ENCODE measurements around the gene DAB2IP.

The DAB2IP gene

DNA sequence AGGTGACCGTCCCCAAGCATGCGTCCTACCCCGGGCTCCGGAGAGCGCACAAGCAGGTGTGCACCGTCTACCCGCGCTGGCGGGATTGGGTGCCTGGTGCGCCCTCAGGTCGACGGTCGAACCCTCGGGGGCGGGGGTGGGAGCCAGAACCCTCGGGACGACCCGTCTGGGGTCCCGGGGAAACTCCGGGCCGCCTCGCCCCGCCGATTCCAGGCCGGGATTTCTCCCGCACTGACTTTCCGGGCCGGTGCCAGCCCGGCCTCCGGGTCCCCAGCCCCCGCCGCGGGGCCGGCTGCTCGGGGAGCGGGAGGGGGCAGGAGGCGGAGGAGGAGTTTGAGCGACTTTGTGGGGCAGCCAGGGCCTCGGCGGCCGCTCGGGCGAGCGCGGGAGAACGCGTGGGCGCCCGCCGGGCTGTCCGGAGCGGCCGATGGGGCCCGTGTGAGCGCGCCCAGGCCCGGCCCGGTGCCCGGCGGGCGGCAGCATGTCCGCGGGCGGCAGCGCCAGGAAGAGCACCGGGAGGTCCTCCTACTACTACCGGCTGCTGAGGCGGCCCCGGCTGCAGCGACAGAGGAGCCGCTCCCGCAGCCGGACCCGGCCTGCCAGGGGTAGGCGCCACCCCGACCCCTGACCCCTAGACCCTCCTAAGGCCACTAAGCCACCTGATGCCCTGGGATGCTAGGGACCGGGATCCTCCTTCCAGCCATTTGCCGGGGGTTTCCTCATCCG, at the start of gene DAB2IP:
Gene DAB2IP (plus strand): TSS at position 340 of the 726 bp plus-strand sequence. CDS start 142 bp downstream, at position 482.
- peak within 1 kb of the TSS; percentile 82 for H3K4me3 ChIP-seq (ENCODE audit: low read length)
- no peaks in the 10 kb centered on the region for H3K27me3 ChIP-seq (ENCODE audit: control insufficient read depth, insufficient read depth, low read length)
- H3K36me3 ChIP-seq (ENCODE audit: control insufficient read depth, insufficient read depth, low read length): no peaks in the 10 kb centered on the region
- peak within 1 kb of the TSS; percentile 32 for H3K27ac ChIP-seq (ENCODE audit: low read depth, low read length)
- H3K4me1 ChIP-seq (ENCODE audit: control insufficient read depth, insufficient read depth, low read length): peaks cover 18% of the 10 kb centered on the region
- H3K9ac ChIP-seq (ENCODE audit: low read length): peak within 1 kb of the TSS; percentile 58

GRCh38 chr9:121603028-121603427, 48.4 kb upstream of the DAB2IP start:
- Histone ChIP-seq H3K4me3 (ENCODE audit: low read length) (no peak overlapping the region), H3K36me3 (ENCODE audit: control insufficient read depth, insufficient read depth, low read length) (no peaks in the 10 kb centered on the region), H3K4me1 (ENCODE audit: control insufficient read depth, insufficient read depth, low read length) (peaks cover 21% of the 10 kb centered on the region), H3K9ac (ENCODE audit: low read length) (no peak overlapping the region), H3K27me3 (ENCODE audit: control insufficient read depth, insufficient read depth, low read length) (peaks cover 3% of the 10 kb centered on the region), H3K27ac (ENCODE audit: low read depth, low read length) (no peak overlapping the region)

DNA sequence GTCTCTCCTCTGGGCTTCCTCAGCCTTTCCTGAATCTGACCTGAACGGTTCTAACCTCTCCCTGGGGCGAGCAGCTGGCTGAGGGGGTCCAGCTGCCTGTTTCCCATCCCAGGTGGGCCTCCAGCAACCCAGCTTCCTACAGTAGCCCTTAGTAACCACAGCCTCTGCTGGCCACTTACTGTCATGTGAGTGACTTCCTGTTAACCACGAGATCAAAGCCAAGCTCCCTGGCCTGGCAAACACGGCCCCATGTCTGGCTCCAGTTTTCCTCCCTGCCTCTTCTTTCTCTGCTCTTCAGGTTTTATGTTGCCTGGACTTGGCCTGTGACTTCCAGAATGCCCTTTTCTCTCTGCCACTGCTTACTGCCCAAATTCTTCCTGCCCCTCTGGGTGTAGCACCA, 47.2 kb upstream of the DAB2IP start:
- Histone ChIP-seq H3K4me1 (ENCODE audit: control insufficient read depth, insufficient read depth, low read length) (peaks cover 26% of the 10 kb centered on the region), H3K36me3 (ENCODE audit: control insufficient read depth, insufficient read depth, low read length) (no peaks in the 10 kb centered on the region), H3K9ac (ENCODE audit: low read length) (no peak overlapping the region), H3K27ac (ENCODE audit: low read depth, low read length) (no peak overlapping the region), H3K4me3 (ENCODE audit: low read length) (no peak overlapping the region), H3K27me3 (ENCODE audit: control insufficient read depth, insufficient read depth, low read length) (no peaks in the 10 kb centered on the region)

GRCh38 chr9:121604654-121605053, 46.8 kb upstream of the DAB2IP start:
- no peak overlapping the region for H3K4me3 ChIP-seq (ENCODE audit: low read length)
- no peak overlapping the region for H3K27ac ChIP-seq (ENCODE audit: low read depth, low read length)
- no peaks in the 10 kb centered on the region for H3K27me3 ChIP-seq (ENCODE audit: control insufficient read depth, insufficient read depth, low read length)
- no peaks in the 10 kb centered on the region for H3K36me3 ChIP-seq (ENCODE audit: control insufficient read depth, insufficient read depth, low read length)
- H3K9ac ChIP-seq (ENCODE audit: low read length): no peak overlapping the region
- peaks cover 31% of the 10 kb centered on the region for H3K4me1 ChIP-seq (ENCODE audit: control insufficient read depth, insufficient read depth, low read length)

- Histone ChIP-seq H3K4me3 (ENCODE audit: low read length) (no peak overlapping the region), H3K4me1 (ENCODE audit: control insufficient read depth, insufficient read depth, low read length) (peaks cover 34% of the 10 kb centered on the region)
Measured at GRCh38 chr9:121607434-121608167, 43.8 kb upstream of the DAB2IP start.

DNA sequence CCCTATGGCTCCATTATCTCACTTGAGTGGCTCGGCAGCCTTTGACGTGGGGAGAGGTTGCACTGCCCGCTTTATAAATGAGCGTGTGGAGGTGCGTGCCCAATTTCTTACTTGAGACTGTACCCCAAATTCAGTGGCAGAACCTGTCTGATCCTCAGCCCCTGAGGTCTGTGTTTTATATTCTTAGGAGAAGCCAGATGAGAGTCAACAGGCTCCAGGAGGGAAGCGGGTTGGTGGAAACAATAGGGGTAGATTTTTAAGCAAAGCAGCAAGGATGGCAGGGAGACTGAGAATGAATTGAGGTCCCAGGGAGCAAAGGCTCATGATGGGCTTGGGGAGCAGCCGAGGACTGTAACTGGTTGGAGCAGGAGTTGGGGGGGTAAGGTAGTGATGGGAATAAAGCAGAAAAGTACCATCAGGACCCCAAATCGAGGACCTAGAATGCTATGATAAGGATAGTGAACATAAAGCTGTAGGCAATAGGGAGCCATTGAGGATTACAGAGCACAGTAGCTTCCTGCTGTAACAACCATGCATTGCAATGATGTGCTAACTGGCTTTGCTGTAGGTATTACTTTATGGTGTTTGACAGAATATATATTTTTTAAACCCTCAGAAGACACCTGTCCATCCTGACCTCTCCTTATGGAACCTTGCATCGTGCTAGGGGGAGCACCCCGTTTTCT, 43.1 kb upstream of the DAB2IP start:
- Histone ChIP-seq H3K4me3 (ENCODE audit: low read length) (peak overlapping the region; percentile 30), H3K36me3 (ENCODE audit: control insufficient read depth, insufficient read depth, low read length) (no peaks in the 10 kb centered on the region), H3K9ac (ENCODE audit: low read length) (no peak overlapping the region), H3K4me1 (ENCODE audit: control insufficient read depth, insufficient read depth, low read length) (peaks cover 39% of the 10 kb centered on the region), H3K27ac (ENCODE audit: low read depth, low read length) (peak overlapping the region; percentile 83), H3K27me3 (ENCODE audit: control insufficient read depth, insufficient read depth, low read length) (no peaks in the 10 kb centered on the region)

More at GRCh38 chr9:121607434-121608167, 43.8 kb upstream of the DAB2IP start:
- H3K9ac ChIP-seq (ENCODE audit: low read length): no peak overlapping the region
- peak overlapping the region; percentile 83 for H3K27ac ChIP-seq (ENCODE audit: low read depth, low read length)
- H3K36me3 ChIP-seq (ENCODE audit: control insufficient read depth, insufficient read depth, low read length): no peaks in the 10 kb centered on the region
- no peaks in the 10 kb centered on the region for H3K27me3 ChIP-seq (ENCODE audit: control insufficient read depth, insufficient read depth, low read length)

- Histone ChIP-seq H3K27me3 (ENCODE audit: control insufficient read depth, insufficient read depth, low read length) (no peaks in the 10 kb centered on the region), H3K27ac (ENCODE audit: low read depth, low read length) (peak overlapping the region; percentile 66), H3K4me1 (ENCODE audit: control insufficient read depth, insufficient read depth, low read length) (peaks cover 31% of the 10 kb centered on the region), H3K36me3 (ENCODE audit: control insufficient read depth, insufficient read depth, low read length) (no peaks in the 10 kb centered on the region), H3K9ac (ENCODE audit: low read length) (no peak overlapping the region), H3K4me3 (ENCODE audit: low read length) (no peak overlapping the region)
Measured at GRCh38 chr9:121609822-121610637, 41.4 kb upstream of the DAB2IP start.

DNA sequence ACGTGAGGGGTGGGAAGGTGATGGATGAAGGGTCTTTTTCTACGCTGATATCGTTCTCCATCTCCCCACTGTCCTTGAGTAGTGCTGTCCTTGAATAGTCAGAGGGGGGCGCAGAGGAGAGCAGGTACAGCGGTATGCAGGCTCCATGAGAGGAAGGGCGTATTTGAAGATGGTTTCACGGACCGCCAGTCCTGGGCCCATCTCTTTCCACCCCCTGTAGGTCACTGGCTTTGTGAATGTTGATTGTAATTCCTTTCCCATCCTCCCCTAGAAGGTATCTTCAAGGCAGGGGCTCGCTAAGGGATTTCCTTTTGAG, 40.8 kb upstream of the DAB2IP start:
- Histone ChIP-seq H3K9ac (ENCODE audit: low read length) (no peak overlapping the region), H3K27me3 (ENCODE audit: control insufficient read depth, insufficient read depth, low read length) (no peaks in the 10 kb centered on the region), H3K4me1 (ENCODE audit: control insufficient read depth, insufficient read depth, low read length) (peaks cover 31% of the 10 kb centered on the region), H3K4me3 (ENCODE audit: low read length) (no peak overlapping the region), H3K36me3 (ENCODE audit: control insufficient read depth, insufficient read depth, low read length) (no peaks in the 10 kb centered on the region), H3K27ac (ENCODE audit: low read depth, low read length) (peak overlapping the region; percentile 66)

GRCh38 chr9:121612511-121612998, 38.9 kb upstream of the DAB2IP start:
- H3K27ac ChIP-seq (ENCODE audit: low read depth, low read length): peak overlapping the region; percentile 65
- H3K9ac ChIP-seq (ENCODE audit: low read length): no peak overlapping the region
- H3K4me3 ChIP-seq (ENCODE audit: low read length): no peak overlapping the region
- H3K36me3 ChIP-seq (ENCODE audit: control insufficient read depth, insufficient read depth, low read length): no peaks in the 10 kb centered on the region
- no peaks in the 10 kb centered on the region for H3K27me3 ChIP-seq (ENCODE audit: control insufficient read depth, insufficient read depth, low read length)
- H3K4me1 ChIP-seq (ENCODE audit: control insufficient read depth, insufficient read depth, low read length): peaks cover 29% of the 10 kb centered on the region

DNA sequence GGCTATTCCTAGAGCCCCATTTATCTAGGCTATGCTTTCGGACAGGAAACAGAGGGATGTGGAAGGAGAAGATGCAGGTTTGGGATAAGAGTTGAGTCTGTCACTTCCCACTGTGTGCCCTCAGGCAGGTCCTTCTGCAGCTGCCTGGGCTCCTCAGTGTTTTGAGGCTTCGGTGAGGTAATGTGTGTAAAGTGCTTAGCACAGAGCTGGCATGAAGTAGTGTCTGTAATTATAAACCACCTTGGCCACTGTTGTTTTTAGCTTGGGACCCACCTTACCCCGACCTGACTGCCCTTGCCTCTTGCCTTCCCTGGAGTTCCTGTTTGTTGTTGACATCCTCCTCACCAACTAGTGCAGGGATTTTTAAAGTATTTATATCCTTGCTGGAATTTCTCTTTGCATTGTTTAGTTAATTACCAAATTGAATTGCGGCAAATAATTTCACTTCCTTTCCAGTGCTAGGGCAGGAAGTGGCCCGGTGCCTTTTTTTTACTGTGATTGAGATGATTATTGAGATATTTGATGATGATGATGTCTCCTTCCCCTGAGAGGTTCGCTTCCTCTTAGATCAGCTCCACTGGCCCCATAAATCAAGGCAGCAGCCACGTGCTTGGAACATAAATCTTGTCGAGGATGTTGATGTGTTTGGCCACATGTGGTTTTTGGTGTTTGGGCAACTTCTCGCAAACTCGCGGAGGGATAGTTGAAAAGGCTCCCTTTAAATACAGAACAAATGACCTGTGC, 38.3 kb upstream of the DAB2IP start:
- Histone ChIP-seq H3K9ac (ENCODE audit: low read length) (no peak overlapping the region), H3K27me3 (ENCODE audit: control insufficient read depth, insufficient read depth, low read length) (no peaks in the 10 kb centered on the region), H3K4me1 (ENCODE audit: control insufficient read depth, insufficient read depth, low read length) (peaks cover 23% of the 10 kb centered on the region), H3K4me3 (ENCODE audit: low read length) (no peak overlapping the region), H3K36me3 (ENCODE audit: control insufficient read depth, insufficient read depth, low read length) (no peaks in the 10 kb centered on the region), H3K27ac (ENCODE audit: low read depth, low read length) (peak overlapping the region; percentile 65)

GRCh38 chr9:121616123-121616755, 35.2 kb upstream of the DAB2IP start:
- no peak overlapping the region for H3K4me3 ChIP-seq (ENCODE audit: low read length)
- H3K9ac ChIP-seq (ENCODE audit: low read length): no peak overlapping the region
- peaks cover 11% of the 10 kb centered on the region for H3K4me1 ChIP-seq (ENCODE audit: control insufficient read depth, insufficient read depth, low read length)
- no peaks in the 10 kb centered on the region for H3K36me3 ChIP-seq (ENCODE audit: control insufficient read depth, insufficient read depth, low read length)
- H3K27ac ChIP-seq (ENCODE audit: low read depth, low read length): no peak overlapping the region
- no peaks in the 10 kb centered on the region for H3K27me3 ChIP-seq (ENCODE audit: control insufficient read depth, insufficient read depth, low read length)
